ENCODE data around the gene PDXK.

The PDXK gene

GRCh38 chr21:43745772-43746517, 27.0 kb downstream of the PDXK start:
- no peak for DNase-seq (ENCODE audit: low read depth in 2 of 2)
- no peak for TF ChIP-seq CTCF (IDR thresholded peaks at IDR 0.05; ENCODE audit: low read depth, low read length)
- H3K4me3 ChIP-seq (replicated peaks in 1 of 2; ENCODE audit: low read depth in 2 of 2, low read length in 2 of 2): no peak overlapping the region

GRCh38 chr21:43748622-43749021, 29.7 kb downstream of the PDXK start:
- no peak for TF ChIP-seq CTCF (IDR thresholded peaks at IDR 0.05; ENCODE audit: low read depth, low read length)
- DNase-seq (ENCODE audit: low read depth in 2 of 2): no peak
- no peak overlapping the region for H3K4me3 ChIP-seq (replicated peaks in 1 of 2; ENCODE audit: low read depth in 2 of 2, low read length in 2 of 2)

- TF ChIP-seq CTCF (IDR thresholded peaks at IDR 0.05; ENCODE audit: low read depth, low read length): no peak
- DNase-seq (ENCODE audit: low read depth in 2 of 2): no peak
- H3K4me3 ChIP-seq (replicated peaks in 1 of 2; ENCODE audit: low read depth in 2 of 2, low read length in 2 of 2): no peak overlapping the region
These were observed 30.8 kb downstream of the PDXK start for GRCh38 chr21:43749651-43750262.

GRCh38 chr21:43750339-43751033, 31.6 kb downstream of the PDXK start:
- DNase-seq (ENCODE audit: low read depth in 2 of 2): no peak
- no peak for TF ChIP-seq CTCF (IDR thresholded peaks at IDR 0.05; ENCODE audit: low read depth, low read length)
- H3K4me3 ChIP-seq (replicated peaks in 1 of 2; ENCODE audit: low read depth in 2 of 2, low read length in 2 of 2): no peak overlapping the region

GRCh38 chr21:43751955-43752591, 33.1 kb downstream of the PDXK start:
- H3K4me3 ChIP-seq (replicated peaks in 1 of 2; ENCODE audit: low read depth in 2 of 2, low read length in 2 of 2): no peak overlapping the region

More at GRCh38 chr21:43751955-43752591, 33.1 kb downstream of the PDXK start:
- no peak for DNase-seq (ENCODE audit: low read depth in 2 of 2)
- no peak for TF ChIP-seq CTCF (IDR thresholded peaks at IDR 0.05; ENCODE audit: low read depth, low read length)

Data from cardiac fibroblast (primary cell).